Umbilical cord (tissue), 2 donors: ENCODE data around the gene LTBR. TPM values are rescaled to one million over a fixed set of nuclear protein-coding genes. Genes with fewer than 3 reads are reported as not detected.
"Not testable (repeated sequence)": the region's sequence is repeated elsewhere in the genome, so short reads cannot be mapped to it uniquely, and the experiment has no call there.

Experiments
- DNase-seq: peaks from one replicate; pipeline ENCODE4 v3.0.0-alpha.2; 2015; ENCODE audit warnings: low spot score
- total RNA-seq: library from RNA; depleted of rRNA; stranded (reverse); fragments of >200 nt; gene quantifications from one replicate; pipeline ENCODE4 v1.2.3, GENCODE V29; 2014; ENCODE audit warnings: low replicate concordance; ENCODE audit not compliant: insufficient read depth

The LTBR gene
- total RNA-seq, 1 donor from 2014 or later: 62.1 TPM

DNA sequence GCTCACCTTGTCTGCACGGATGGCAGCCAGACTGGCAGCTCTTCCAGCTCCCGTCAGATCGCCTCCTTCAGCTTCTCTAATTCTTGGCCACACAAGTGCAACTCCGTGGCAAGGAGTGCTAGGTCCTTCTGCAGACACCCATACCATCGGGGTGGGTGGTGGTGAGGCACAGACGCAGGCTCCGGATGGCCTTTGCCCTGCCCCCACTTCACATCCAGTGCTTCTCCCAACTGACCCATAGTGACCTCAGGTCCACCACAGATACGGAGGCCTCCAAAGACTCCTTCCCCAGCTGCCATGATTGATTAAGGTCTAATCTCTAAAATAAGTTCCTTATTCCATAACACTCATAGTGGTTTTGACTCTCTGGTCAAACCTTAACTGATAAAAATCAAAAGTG lies 40.9 kb downstream of the LTBR start:
- DNase-seq: no peak

DNA sequence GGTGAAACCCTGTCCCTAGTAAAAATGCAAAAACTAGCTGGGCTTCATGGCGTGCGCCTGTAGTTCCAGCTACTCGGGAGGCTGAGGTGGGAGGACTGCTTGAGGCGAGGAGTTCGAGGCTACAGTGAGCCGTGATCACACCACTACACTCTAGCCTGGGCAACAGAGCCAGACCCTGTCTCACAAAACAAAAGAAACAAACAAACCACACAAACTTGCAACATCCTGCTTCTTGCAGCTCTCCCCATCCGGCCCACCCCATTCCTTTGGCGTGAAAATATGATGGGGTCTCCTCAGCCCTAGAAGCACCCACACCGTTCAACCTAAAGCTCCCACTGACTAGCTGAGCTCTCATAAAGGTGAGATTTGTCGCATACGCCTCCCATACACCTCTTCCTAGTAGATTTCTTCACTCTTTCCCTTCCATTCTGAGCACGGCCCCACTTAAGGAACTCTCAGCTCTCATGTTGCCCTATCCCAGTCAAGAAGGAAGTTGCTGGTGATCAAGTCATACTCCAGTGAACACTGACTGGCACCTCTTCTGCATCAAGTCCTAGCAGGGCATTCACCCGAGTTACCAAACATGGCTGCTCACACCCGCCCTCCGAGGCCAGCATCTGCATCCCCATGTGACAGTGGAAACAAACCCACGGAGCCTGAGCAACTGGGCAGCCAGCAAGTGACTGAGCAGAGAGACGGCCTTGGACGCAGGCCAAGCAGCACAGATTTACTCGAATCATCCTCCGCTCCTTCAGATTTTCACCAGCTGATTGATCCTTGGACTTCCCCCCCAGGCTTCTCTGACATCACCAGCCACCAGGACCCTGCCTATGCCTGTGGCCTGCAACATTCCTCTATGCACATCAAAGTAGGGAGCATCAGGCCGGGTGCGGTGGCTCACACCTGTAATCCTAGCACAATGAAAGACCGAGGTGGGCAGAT lies 41.9 kb downstream of the LTBR start:
- no peak for DNase-seq

DNA sequence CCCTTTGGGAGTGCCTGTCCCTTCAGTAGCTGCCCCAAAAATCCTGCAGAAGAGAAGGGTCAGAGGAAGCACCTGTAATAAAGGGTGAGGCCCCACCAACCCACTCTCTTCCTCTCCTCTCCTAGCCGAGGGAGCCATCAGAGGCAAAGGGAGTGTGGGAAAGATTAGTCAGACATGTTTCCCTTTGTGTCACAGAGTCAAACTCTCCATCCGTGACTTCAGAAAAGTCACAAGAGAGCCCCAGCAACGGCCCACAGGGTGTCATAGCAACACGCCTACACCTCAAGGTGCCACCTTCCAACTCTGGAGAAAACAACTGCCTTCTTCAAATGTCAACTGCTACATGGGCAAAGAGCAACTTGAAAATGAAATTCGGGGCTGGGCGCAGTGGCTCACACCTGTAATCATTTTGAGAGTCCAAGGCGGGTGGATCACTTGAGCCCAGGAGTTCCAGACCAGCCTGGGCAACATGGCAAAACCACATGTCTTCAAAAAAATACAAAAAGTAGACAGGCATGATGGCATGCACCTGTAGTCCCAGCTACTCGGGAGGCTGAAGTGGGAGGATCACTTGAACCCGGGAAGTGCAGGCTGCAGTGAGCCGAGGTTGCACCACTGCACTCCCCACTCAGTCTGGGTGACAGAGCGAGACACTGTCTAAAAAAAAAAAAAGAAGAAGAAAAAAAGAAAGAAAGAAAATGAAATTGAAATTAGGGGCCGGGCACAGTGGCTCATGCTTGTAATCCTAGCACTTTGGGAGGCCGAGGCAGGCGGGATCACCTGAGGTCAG lies 43.1 kb downstream of the LTBR start:
- no peak for DNase-seq

DNA sequence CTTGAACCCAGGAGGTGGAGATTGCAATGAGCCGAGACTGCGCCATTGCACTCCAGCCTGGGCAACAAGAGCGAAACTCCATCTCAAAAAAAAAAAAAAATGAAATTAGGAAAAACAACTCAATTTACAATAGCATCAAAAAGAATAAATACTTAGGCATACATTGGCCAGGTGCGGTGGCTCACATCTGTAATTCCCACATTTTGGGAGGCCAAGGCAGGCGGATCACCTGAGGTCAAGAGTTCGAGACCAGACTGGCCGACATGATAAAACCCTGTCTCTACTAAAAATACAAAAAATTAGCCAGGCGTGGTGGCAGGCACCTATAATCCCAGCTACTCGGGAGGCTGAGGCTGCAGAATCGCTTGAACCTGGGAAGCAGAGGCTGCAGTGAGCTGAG lies 43.8 kb downstream of the LTBR start:
- not testable (repeated sequence) for DNase-seq

DNA sequence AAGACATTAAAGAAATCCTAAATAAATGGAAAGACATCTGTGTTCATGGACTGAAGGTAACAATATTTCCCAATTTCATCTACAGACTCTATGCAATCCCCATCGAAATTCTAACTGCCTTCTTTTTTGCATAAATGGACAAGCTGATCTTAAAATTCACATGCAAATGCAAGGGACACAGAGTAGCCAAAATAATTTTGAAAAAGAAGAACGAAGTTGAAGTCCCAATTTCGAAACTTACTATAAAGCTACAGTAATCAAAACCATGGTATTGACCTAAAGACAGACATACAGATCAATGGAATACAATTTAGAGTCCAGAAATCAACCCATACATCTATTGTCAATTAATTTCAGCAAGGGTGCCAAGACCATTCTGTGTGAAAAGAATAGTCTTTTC lies 44.4 kb downstream of the LTBR start:
- DNase-seq: no peak

DNA sequence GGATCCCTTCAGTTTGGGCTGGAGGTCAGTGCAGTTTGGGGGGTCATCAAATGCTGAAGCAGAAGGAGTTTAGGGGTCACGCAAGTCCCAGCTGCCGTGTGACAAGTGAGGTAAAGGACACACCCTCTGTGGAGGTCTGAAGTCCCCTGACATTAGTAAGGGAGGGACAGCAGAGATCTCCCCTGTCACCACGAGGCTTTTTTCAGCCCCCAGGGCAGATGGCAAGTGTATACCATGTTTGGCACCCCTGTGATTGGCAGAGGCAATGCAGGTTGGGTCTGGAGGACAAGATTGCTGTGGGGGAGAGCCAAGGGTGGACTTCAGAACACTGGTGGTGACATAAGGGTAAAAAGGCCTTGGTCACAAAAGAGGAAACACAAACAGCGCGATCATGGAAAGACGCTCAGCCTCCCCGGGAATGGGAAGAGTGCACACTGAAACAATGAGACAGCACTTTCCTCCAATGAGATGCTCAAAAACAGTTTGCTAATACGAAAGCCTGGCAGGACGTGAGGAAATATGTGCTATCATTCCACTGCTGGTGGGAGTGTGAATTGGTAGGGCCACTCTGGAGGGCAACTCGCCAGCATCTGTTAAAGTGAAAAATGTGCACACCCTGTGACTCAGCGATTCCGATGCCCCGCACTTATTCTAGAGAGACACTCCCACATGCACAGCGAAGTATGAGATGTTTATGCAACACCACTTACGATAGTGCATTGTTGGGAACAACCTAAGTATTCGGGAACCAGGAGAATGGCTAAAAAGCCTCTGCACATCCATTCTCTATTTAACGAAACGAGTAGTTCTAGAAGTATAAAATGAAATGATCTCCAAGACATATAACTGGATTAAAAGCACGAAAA lies 46.4 kb downstream of the LTBR start:
- peak; percentile 82 for DNase-seq

DNA sequence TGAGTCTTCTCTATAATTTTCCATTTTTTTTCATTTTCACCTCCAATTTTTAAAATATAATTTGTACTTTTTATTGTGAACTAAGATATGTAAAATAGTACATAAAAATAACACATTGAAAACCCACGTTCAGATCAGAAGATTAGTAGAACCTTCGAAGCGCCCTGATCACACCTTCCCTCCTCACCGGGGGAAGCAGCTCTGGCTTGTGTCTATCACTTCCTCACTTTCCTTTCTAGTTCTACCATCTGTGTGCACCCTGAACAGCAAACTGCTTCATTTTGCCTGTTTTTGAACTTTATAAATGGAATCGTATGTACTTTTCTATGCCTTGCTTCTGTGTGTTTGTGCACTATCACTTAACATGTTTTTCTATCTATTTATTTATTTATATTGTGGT lies 49.0 kb downstream of the LTBR start:
- no peak for DNase-seq

DNA sequence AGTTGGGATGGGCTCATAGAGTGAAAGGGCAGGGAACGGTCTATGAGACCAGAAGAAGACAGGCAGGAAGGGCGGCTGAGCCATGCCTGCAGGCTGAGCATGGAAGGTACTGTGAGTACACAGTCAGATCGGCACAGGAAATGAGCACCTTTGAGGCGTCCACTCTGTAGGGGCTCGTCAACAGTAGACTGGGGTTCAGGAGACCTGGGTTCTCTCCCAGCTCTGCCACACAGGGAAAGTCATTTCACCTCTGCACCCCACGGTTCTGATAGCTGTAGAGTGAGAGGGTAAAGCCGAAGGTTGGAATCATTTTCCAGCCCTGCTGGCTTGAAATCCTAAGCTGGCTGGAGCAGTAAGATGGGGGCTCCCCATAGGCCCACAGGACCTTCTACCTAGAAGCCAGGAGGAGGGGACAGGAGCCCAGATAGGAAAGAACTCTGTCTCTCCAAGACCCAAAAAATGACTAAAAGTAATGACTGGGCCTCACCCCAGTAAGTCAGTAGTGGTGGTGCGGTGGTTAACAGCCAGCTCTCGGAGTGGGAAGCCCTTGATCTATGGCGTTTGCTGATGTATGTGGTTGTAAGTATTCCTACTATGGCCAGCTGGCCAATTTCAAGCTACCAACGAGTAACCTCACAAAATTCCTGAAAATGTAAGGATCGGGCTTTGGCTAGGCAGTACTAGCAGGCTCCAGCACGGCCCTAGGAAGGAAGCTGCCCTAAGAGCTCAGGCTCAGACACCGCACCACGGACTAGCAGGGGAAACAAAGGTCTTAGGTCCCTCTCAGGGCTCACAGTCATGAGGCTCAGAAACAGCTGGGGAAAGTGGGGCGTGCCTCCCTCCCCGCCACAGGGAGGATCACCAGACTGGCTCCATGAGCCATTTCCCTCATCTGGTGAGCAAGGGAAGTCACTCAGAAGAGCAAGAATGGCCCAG lies 50.5 kb downstream of the LTBR start:
- no peak for DNase-seq

DNA sequence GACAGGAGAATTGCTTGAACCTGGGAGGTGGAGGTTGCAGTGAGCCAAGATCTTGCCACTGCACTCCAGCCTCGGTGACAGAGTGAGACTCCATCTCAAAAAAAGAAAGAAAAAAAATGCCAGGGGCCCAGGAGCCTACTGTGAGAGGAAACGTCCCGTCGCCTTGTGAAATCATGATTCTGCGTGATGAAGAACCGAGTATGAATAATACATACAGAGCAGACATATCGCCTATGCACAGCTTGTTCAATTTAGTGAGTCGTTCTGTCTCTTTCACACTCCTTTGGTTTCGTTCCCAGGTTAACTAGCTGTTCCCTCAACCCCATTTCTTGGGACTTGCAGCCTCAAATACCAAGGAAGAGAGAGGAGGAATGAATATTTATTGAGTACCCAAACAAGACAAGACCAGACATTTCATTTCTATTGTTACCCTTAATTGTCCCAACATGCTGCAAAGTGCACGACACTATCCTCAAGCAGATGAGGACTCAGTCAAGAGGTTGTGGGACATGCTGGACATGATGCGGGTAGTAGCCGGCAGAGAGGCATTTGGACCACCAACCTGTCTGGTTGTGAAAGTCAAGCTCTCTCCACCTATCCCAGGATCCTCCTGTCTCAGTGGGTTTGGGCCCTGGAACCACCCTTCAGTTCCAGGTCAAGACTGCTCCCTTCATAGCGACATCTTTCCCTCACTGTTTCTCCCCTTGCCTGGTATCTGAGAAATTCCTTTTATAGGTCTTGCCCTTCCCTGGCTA lies 52.2 kb downstream of the LTBR start:
- DNase-seq: no peak

DNA sequence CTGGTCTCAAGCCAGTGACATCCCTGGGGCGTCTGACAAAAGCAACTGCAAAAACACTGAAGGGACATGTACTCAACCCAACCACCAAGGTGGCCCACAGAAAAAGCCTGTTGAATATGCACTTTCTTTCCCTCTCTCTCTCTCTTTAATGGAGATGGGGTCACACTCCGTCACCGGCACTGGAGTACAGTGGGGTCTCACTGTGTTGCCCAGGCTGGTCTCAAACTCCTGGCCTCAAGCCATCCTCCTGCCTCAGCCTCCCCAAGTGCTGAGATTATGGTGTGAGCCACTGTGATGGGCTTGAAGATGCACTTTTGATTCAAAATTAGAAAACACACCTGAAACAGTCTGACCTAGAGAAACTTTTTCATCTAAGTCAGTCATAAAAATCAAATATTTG lies 53.6 kb downstream of the LTBR start:
- no peak for DNase-seq

DNA sequence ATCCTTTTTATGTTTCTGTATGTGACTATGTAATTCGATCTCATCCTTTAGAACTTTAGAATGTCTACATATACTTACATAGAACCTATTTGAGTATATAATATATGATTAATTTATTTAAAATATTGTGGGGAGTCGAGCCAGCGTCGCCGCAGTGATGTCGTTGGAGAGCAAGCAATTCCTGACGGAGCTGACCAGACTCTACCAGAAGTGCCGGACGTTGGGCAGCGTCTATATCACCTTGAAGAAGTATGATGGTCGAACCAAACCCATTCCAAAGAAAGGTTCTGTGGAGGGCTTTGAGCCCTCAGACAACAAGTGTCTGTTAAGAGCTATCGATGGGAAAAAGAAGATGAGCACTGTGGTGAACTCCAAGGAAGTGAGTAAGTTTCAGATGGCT lies 54.4 kb downstream of the LTBR start:
- no peak for DNase-seq

DNA sequence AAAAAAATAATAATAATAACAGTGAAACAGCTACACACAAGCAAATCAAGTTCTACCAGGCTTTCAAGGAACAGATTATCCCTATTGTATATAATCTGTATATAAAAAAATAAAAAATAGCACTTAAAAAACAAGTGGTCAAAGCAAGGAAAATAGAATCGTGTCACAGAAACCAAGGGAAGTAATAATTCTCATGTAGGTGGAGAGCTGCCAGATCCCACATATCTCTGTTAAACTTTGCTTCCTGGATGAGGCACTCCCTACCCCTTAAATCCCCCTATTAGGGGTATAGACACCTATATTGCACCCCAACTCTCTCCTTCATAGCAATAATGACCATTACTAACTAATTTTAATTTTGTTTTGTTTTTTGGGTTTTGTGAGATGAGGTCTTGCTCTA lies 56.4 kb downstream of the LTBR start:
- DNase-seq: no peak

Other genes with a start within 250 kb of the LTBR start
- 442 TPM for gene CD9, start 183.8 kb upstream of the LTBR start, total RNA-seq
- gene PLEKHG6, start 73.5 kb upstream of the LTBR start, total RNA-seq: 0.96 TPM
- gene TNFRSF1A, start 42.1 kb upstream of the LTBR start, total RNA-seq: 90.5 TPM
- 2.2 TPM for gene SCNN1A, start 8.6 kb upstream of the LTBR start, total RNA-seq
- not detected for gene CD27, start 60.8 kb downstream of the LTBR start, total RNA-seq
- gene TAPBPL, start 67.9 kb downstream of the LTBR start, total RNA-seq: 3.6 TPM
- 1.2 TPM for gene VAMP1, start 86.5 kb downstream of the LTBR start, total RNA-seq
- 247 TPM for gene MRPL51, start 109.1 kb downstream of the LTBR start, total RNA-seq
- 14.7 TPM for gene NCAPD2, start 109.9 kb downstream of the LTBR start, total RNA-seq
- 4,076 TPM for gene GAPDH, start 150.4 kb downstream of the LTBR start, total RNA-seq
- 2.2 TPM for gene IFFO1, start 171.9 kb downstream of the LTBR start, total RNA-seq
- 6.7 TPM for gene NOP2, start 184.1 kb downstream of the LTBR start, total RNA-seq
- 192 TPM for gene CHD4, start 223.2 kb downstream of the LTBR start, total RNA-seq